K562 (cell line): ENCODE results near the gene AGPAT2. TPM values are rescaled to one million over a fixed set of nuclear protein-coding genes. Genes with fewer than 3 reads are reported as not detected.

ENCODE experiments used
- ARID2 ChIP-seq: fragments of 450-650 bp; IDR thresholded peaks from 2 replicates; pipeline ENCODE4 v1.6.1; 2017; ENCODE audit warnings: antibody characterized with exemption, mild to moderate bottlenecking
- ARNT ChIP-seq, 2 experiments: fragments of 450-650 bp; IDR thresholded peaks; 2 replicates each; pipeline ENCODE4 v1.6.1; 2016; ENCODE audit warnings: mild to moderate bottlenecking in 1 of 2
- ATF2 ChIP-seq: sonication (generic); formaldehyde crosslinking; IDR thresholded peaks from 2 replicates; pipeline ENCODE4 v1.8.1; 2022; ENCODE audit warnings: missing genetic modification reagents
- BACH1 ChIP-seq: fragments of 200-800 bp; sonication (Bioruptor generic); IDR thresholded peaks from 2 replicates; pipeline ENCODE4 v1.6.1; 2016; ENCODE audit warnings: missing genetic modification characterization, missing compliant biosample characterization
- CCNT2 ChIP-seq: IDR thresholded peaks from 2 replicates; pipeline ENCODE4 v1.6.1; 2011; ENCODE audit warnings: borderline replicate concordance, low read depth, mild to moderate bottlenecking, moderate library complexity, mixed read lengths, low read length; ENCODE audit not compliant: insufficient read length; ENCODE audit errors: extremely low read depth
- CREM ChIP-seq: IDR thresholded peaks from 2 replicates; pipeline ENCODE4 v1.6.1; 2014; ENCODE audit warnings: antibody characterized with exemption, low read depth
- EHMT2 ChIP-seq: fragments of 450-650 bp; IDR thresholded peaks from 2 replicates; pipeline ENCODE4 v1.6.1; 2018; ENCODE audit warnings: antibody characterized with exemption
- EZH2 ChIP-seq: IDR thresholded peaks from 2 replicates; pipeline ENCODE4 v1.6.1; 2012; ENCODE audit warnings: low read depth, mild to moderate bottlenecking, inconsistent platforms, low read length, borderline replicate concordance
- FOXJ2 ChIP-seq: fragments of 200-800 bp; sonication (Bioruptor generic); IDR thresholded peaks from 2 replicates; pipeline ENCODE4 v1.6.1; 2016; ENCODE audit warnings: missing genetic modification characterization, missing compliant biosample characterization
- HBP1 ChIP-seq: fragments of 450-650 bp; formaldehyde crosslinking; IDR thresholded peaks from 2 replicates; pipeline ENCODE4 v1.4.0; 2022; ENCODE audit warnings: missing genetic modification characterization
- IRF2 ChIP-seq: sonication (generic); formaldehyde crosslinking; IDR thresholded peaks from 2 replicates; pipeline ENCODE4 v1.8.1; 2022; ENCODE audit warnings: mild to moderate bottlenecking, missing genetic modification reagents
- KAT8 ChIP-seq: fragments of 450-650 bp; IDR thresholded peaks from 2 replicates; pipeline ENCODE4 v1.6.1; 2016; ENCODE audit warnings: low read depth, mild to moderate bottlenecking
- NUFIP1 ChIP-seq: fragments of 450-650 bp; IDR thresholded peaks from 2 replicates; pipeline ENCODE4 v1.6.1; 2018; ENCODE audit not compliant: partially characterized antibody
- SFPQ ChIP-seq: fragments of 200-400 bp; formaldehyde crosslinking; IDR thresholded peaks from 2 replicates; pipeline ENCODE4 v1.6.1; 2017; ENCODE audit warnings: mild to moderate bottlenecking, low read depth, low read length, moderate library complexity
- SMAD2 ChIP-seq: fragments of 150-350 bp; IDR thresholded peaks from 2 replicates; pipeline ENCODE4 v1.6.1; 2014; ENCODE audit warnings: low read depth, mild to moderate bottlenecking, low read length
- SMARCA5 ChIP-seq: fragments of 450-650 bp; IDR thresholded peaks from 2 replicates; pipeline ENCODE4 v1.6.1; 2016
- SREBF1 ChIP-seq: fragments of 150-350 bp; IDR thresholded peaks from 2 replicates; pipeline ENCODE4 v1.6.1; 2014; ENCODE audit warnings: antibody characterized with exemption, low read depth, low read length, borderline replicate concordance
- TFAM ChIP-seq: fragments of 250-450 bp; sonication (Bioruptor Pico); conservative IDR thresholded peaks from 2 replicates; pipeline ENCODE4 v1.5.0; 2021; ENCODE audit warnings: mild to moderate bottlenecking, moderate library complexity
- WHSC1 ChIP-seq: IDR thresholded peaks from one replicate; pipeline ENCODE4 v1.6.1; 2012; ENCODE audit warnings: low read length, control low read depth, inconsistent platforms
- ZKSCAN1 ChIP-seq: fragments of 150-350 bp; IDR thresholded peaks from 2 replicates; pipeline ENCODE4 v1.6.1; 2016; ENCODE audit warnings: low read depth, low read length
- ZMIZ1 ChIP-seq, 2 experiments: fragments of 150-350 bp in 1 of 2; IDR thresholded peaks; 2 replicates each; pipeline ENCODE4 v1.6.1; 2012 to 2016; ENCODE audit warnings: low read depth in 2 of 2, low read length in 2 of 2, mild to moderate bottlenecking in 1 of 2, moderate library complexity in 1 of 2
- polyA plus RNA-seq, 8 experiments: library from polyadenylated mRNA; depleted of rRNA in 4 of 8; stranded (reverse) in 5 of 8; unstranded in 3 of 8; fragments of >200 nt; fragmentation: Nextera tagmentation in 2 of 8; fragmentation: Illumina TruSeq in 1 of 8; extraction: Ambion mirVana in 2 of 8; extraction: Trizol in 1 of 8; gene quantifications; 2 replicates each; pipeline versions ENCODE4 v1.2.1 to v1.2.3, GENCODE V29; 2011 to 2014; ENCODE audit warnings: inconsistent platforms in 1 of 8, missing spikeins in 1 of 8
- total RNA-seq, 7 experiments: library from RNA; depleted of rRNA in 6 of 7; stranded (reverse); fragments of >200 nt in 6 of 7; fragmentation: Illumina TruSeq in 2 of 7; extraction: Trizol in 2 of 7; gene quantifications; 2 replicates each; pipeline versions ENCODE4 v1.2.1 to v1.2.3, GENCODE V29; 2011 to 2021; ENCODE audit warnings: low replicate concordance in 1 of 7

The AGPAT2 gene
- total and polyA plus RNA-seq, 9 of the 15 experiments (the other 6 are each of a cell fraction or from before 2014, with no cell fraction given): 0.13 to 54.5 (median 23.9) TPM

- TF ChIP-seq SFPQ (no peak), EHMT2 (no peak), EZH2 (no peak), NUFIP1 (no peak), SMARCA5 (peak; percentile 94), HBP1 (CRISPR knock-in tag) (0 out of 2 replicates have a peak, but pooled peaks have one; percentile 5), ZKSCAN1 (no peak), TFAM (CRISPR knock-in tag) (no peak), SMAD2 (no peak), IRF2 (CRISPR knock-in tag) (no peak), ZMIZ1 (IDR thresholded peaks at IDR 0.05; ENCODE audit: low read depth in 2 of 2, low read length in 2 of 2) (no peak), BACH1 (tag) (no peak), KAT8 (no peak), WHSC1 (no peak), ARNT (IDR thresholded peaks at IDR 0.05) (no peak), ARID2 (no peak), CCNT2 (no peak), FOXJ2 (tag) (no peak), CREM (no peak), SREBF1 (no peak), ATF2 (no peak)
Observed at GRCh38 chr9:136673975-136674785, 13.1 kb downstream of the AGPAT2 start (continued).
